Breast epithelium (tissue), 4 donors: ENCODE data around the gene PNLIPRP2. TPM values are rescaled to one million over a fixed set of nuclear protein-coding genes. Genes with fewer than 3 reads are reported as not detected.

Source experiments
- DNase-seq, 2 donors: peaks; one replicate each; pipeline ENCODE4 v3.0.0-alpha.2; 2019; ENCODE audit warnings: low spot score in 2 of 2
- H3K27ac ChIP-seq, 2 donors: fragments of 200-600 bp; sonication (generic) in 1 of 2; one replicate each; pipeline ENCODE4 v1.5.1; 2016 to 2019; ENCODE audit warnings: mild to moderate bottlenecking in 1 of 2
- H3K27me3 ChIP-seq, 2 donors: fragments of 200-600 bp; sonication (generic) in 1 of 2; one replicate each; pipeline versions ENCODE4 v1.5.1 to v1.6.0; 2017 to 2019; ENCODE audit warnings: control low read depth in 1 of 2, mild to moderate bottlenecking in 1 of 2
- H3K36me3 ChIP-seq: fragments of 200-600 bp; one replicate; pipeline ENCODE4 v1.5.1; 2019
- H3K4me1 ChIP-seq, 2 donors: fragments of 200-600 bp; sonication (generic); one replicate each; pipeline ENCODE4 v1.5.1; 2016 to 2019; ENCODE audit warnings: control low read depth in 1 of 2
- H3K4me3 ChIP-seq, 3 donors: fragments of 200-600 bp; sonication (generic); 1 replicate in 2 of 3; 2 replicates in 1 of 3; pipeline ENCODE4 v1.5.1; 2016 to 2019; ENCODE audit warnings: mild to moderate bottlenecking in 3 of 3, moderate library complexity in 2 of 3
- H3K9me3 ChIP-seq, 2 donors: fragments of 200-600 bp; sonication (generic) in 1 of 2; one replicate each; pipeline ENCODE4 v1.5.1; 2016 to 2019; ENCODE audit warnings: control low read depth in 1 of 2
- CTCF ChIP-seq, 3 donors: fragments of 450-650 bp; IDR thresholded peaks; one replicate each; pipeline ENCODE4 v1.5.1; 2016 to 2017; ENCODE audit warnings: antibody characterized with exemption in 3 of 3, mild to moderate bottlenecking in 3 of 3, moderate library complexity in 3 of 3
- POLR2A ChIP-seq: fragments of 450-650 bp; IDR thresholded peaks from one replicate; pipeline ENCODE4 v1.6.1; 2016; ENCODE audit warnings: antibody characterized with exemption, mild to moderate bottlenecking, moderate library complexity
- POLR2AphosphoS5 ChIP-seq, 3 donors: sonication (generic); formaldehyde crosslinking; IDR thresholded peaks; one replicate each; pipeline ENCODE4 v1.6.1; 2017; ENCODE audit warnings: antibody characterized with exemption in 3 of 3
- intact Hi-C: fragments of 100-400 bp; cut with DNase I; formaldehyde crosslinking; loops from one replicate; pipeline ENCODE4 v1.15.1; 2023; ENCODE audit warnings: low total_unique reads
- total RNA-seq, 3 donors: library from RNA; depleted of rRNA; stranded (reverse); fragments of >200 nt; gene quantifications; one replicate each; pipeline ENCODE4 v1.1.0, GENCODE V29; 2016

PNLIPRP2 gene
- total RNA-seq, 3 donors from 2014 or later, result not detected

- H3K36me3 ChIP-seq, result no peaks in the 10 kb centered on the region
- no peaks in the 10 kb centered on the region for H3K27me3 ChIP-seq
- H3K4me3 ChIP-seq, result no peak overlapping the region
- no peak for DNase-seq
- H3K4me1 ChIP-seq, result peaks cover 0 to 7% of the 10 kb centered on the region in 2 donors
- intact Hi-C loops, result no loop called here
- no peak for TF ChIP-seq POLR2A
- no peak for TF ChIP-seq POLR2AphosphoS5 (IDR thresholded peaks at IDR 0.05)
- no peak for TF ChIP-seq CTCF (IDR thresholded peaks at IDR 0.05)
- H3K9me3 ChIP-seq, result no peaks in the 10 kb centered on the region
- H3K27ac ChIP-seq, result no peak overlapping the region
These were observed 65.9 kb downstream of the PNLIPRP2 start for GRCh38 chr10:116686632-116687031.

- intact Hi-C loops, result no loop called here
- H3K4me1 ChIP-seq, result peaks cover 0 to 7% of the 10 kb centered on the region in 2 donors
- DNase-seq, result no peak
- H3K9me3 ChIP-seq, result no peaks in the 10 kb centered on the region
- TF ChIP-seq POLR2A, result no peak
- no peak for TF ChIP-seq POLR2AphosphoS5 (IDR thresholded peaks at IDR 0.05)
- no peak for TF ChIP-seq CTCF (IDR thresholded peaks at IDR 0.05)
- no peaks in the 10 kb centered on the region for H3K27me3 ChIP-seq
- no peak overlapping the region for H3K4me3 ChIP-seq
- H3K27ac ChIP-seq, result no peak overlapping the region
- no peaks in the 10 kb centered on the region for H3K36me3 ChIP-seq
These were observed 66.9 kb downstream of the PNLIPRP2 start for GRCh38 chr10:116687633-116688032.

GRCh38 chr10:116688241-116688711 is 67.5 kb downstream of the PNLIPRP2 start:
- H3K4me3 ChIP-seq, result peak overlapping the region in 2 of 3 donors; percentile 29 to 47
- peak overlapping the region; percentile 63 to 69 for H3K27ac ChIP-seq
- H3K36me3 ChIP-seq, result no peaks in the 10 kb centered on the region
- TF ChIP-seq POLR2AphosphoS5 (IDR thresholded peaks at IDR 0.05) (no peak), CTCF (IDR thresholded peaks at IDR 0.05) (no peak)
- H3K27me3 ChIP-seq, result no peaks in the 10 kb centered on the region
- intact Hi-C loops, result no loop called here
- no peaks in the 10 kb centered on the region for H3K9me3 ChIP-seq
- H3K4me1 ChIP-seq, result peaks cover 0 to 7% of the 10 kb centered on the region in 2 donors
- DNase-seq, result peak in 1 of 2 donors; percentile 31

GRCh38 chr10:116688741-116689495 is 68.2 kb downstream of the PNLIPRP2 start:
- H3K27me3 ChIP-seq, result no peaks in the 10 kb centered on the region
- H3K4me3 ChIP-seq, result peak overlapping the region in 2 of 3 donors; percentile 29 to 47
- TF ChIP-seq CTCF (IDR thresholded peaks at IDR 0.05) (no peak), POLR2A (no peak), POLR2AphosphoS5 (IDR thresholded peaks at IDR 0.05) (no peak)
- no peaks in the 10 kb centered on the region for H3K36me3 ChIP-seq
- no peaks in the 10 kb centered on the region for H3K9me3 ChIP-seq
- no peak for DNase-seq
- intact Hi-C loops, result no loop called here
- H3K27ac ChIP-seq, result peak overlapping the region; percentile 63 to 69
- peaks cover 0 to 7% of the 10 kb centered on the region in 2 donors for H3K4me1 ChIP-seq

- Histone ChIP-seq H3K36me3 (no peaks in the 10 kb centered on the region), H3K27me3 (no peaks in the 10 kb centered on the region), H3K9me3 (no peaks in the 10 kb centered on the region), H3K27ac (no peak overlapping the region), H3K4me3 (no peak overlapping the region), H3K4me1 (peaks cover 0 to 7% of the 10 kb centered on the region in 2 donors)
- TF ChIP-seq POLR2AphosphoS5 (IDR thresholded peaks at IDR 0.05) (no peak), POLR2A (no peak), CTCF (IDR thresholded peaks at IDR 0.05) (no peak)
- intact Hi-C loops, result loop anchor here (10.0 kb wide), 1 partner anchor 485 kb away; no protein-coding TSS in a partner anchor
- no peak for DNase-seq
These were observed 69.0 kb downstream of the PNLIPRP2 start for GRCh38 chr10:116689744-116690143.
